Naive thymus-derived CD8-positive, alpha-beta T cell (primary cell): ENCODE measurements around the gene NRXN2. TPM values are rescaled to one million over a fixed set of nuclear protein-coding genes. Genes with fewer than 3 reads are reported as not detected.
"Not testable (repeated sequence)": the region's sequence is repeated elsewhere in the genome, so short reads cannot be mapped to it uniquely, and the experiment has no call there.

Experiments
- ATAC-seq, 2 donors: fragments of 150-1000 bp; cut with Tn5 transposase in 1 of 2; sonication (Bioruptor Pico), chemical (Tn5 transposase) in 1 of 2; 1 replicate in 1 of 2; 2 replicates in 1 of 2; pipeline ENCODE4 v1.10.0; 2021; ENCODE audit warnings: mild to moderate bottlenecking in 2 of 2, moderate library complexity in 2 of 2
- POLR2A ChIA-PET: fragments of 350-600 bp; sonication (Branson Sonifier 250); formaldehyde crosslinking; loops from one replicate; lab custom pipeline; 2021; ENCODE audit warnings: antibody characterized with exemption; lab: Charles Lee
- DNase-seq, 10 donors: peaks; one replicate each; pipeline versions ENCODE4 v3.0.0 to v3.0.0-alpha.2; 2020 to 2022
- H3K27ac Mint-ChIP-seq, 10 donors: one replicate each; pipeline ENCODE4 v1.8.0; 2020 to 2022; ENCODE audit warnings: mild to moderate bottlenecking in 10 of 10, mixed read lengths in 10 of 10, moderate library complexity in 4 of 10, inconsistent platforms in 1 of 10
- H3K27me3 Mint-ChIP-seq, 5 donors: one replicate each; pipeline ENCODE4 v1.8.0; 2021 to 2022; ENCODE audit warnings: mixed read lengths in 5 of 5
- H3K36me3 Mint-ChIP-seq, 3 donors: one replicate each; pipeline ENCODE4 v1.8.0; 2020 to 2022; ENCODE audit warnings: mixed read lengths in 3 of 3, mild to moderate bottlenecking in 2 of 3, inconsistent platforms in 1 of 3
- H3K4me1 Mint-ChIP-seq, 4 donors: one replicate each; pipeline ENCODE4 v1.8.0; 2021 to 2022; ENCODE audit warnings: mixed read lengths in 4 of 4
- H3K4me3 Mint-ChIP-seq, 10 donors: one replicate each; pipeline ENCODE4 v1.8.0; 2020 to 2022; ENCODE audit warnings: mild to moderate bottlenecking in 10 of 10, mixed read lengths in 10 of 10, moderate library complexity in 6 of 10, inconsistent platforms in 1 of 10
- H3K9me3 Mint-ChIP-seq, 9 donors: one replicate each; pipeline ENCODE4 v1.8.0; 2020 to 2022; ENCODE audit warnings: mixed read lengths in 9 of 9, mild to moderate bottlenecking in 3 of 9, inconsistent platforms in 1 of 9, moderate library complexity in 1 of 9
- polyA plus RNA-seq, 3 donors: library from polyadenylated mRNA; unstranded; fragments of 300-500 nt; fragmentation: Illumina TruSeq; gene quantifications; one replicate each; pipeline ENCODE4 v1.2.3, GENCODE V29; 2021
- total RNA-seq, 8 experiments: library from RNA in 2 of 8; stranded (reverse) in 2 of 8; gene quantifications; one replicate each; pipeline ENCODE4 v1.2.3 and lab custom pipeline; 2021 to 2026

NRXN2 gene
- total and polyA plus RNA-seq, 5 experiments from 2014 or later = 0.21 TPM; not detected in 4

- DNase-seq (no peak), ATAC-seq (no peak)
- no peak overlapping the region for H3K4me3 Mint-ChIP-seq
- peaks cover 0 to 9% (median 4%) of the 10 kb centered on the region in 5 donors for H3K27me3 Mint-ChIP-seq
- H3K4me1 Mint-ChIP-seq = peaks cover 0 to 1% (median 0%) of the 10 kb centered on the region in 4 donors
- POLR2A ChIA-PET = no interaction called here
- no peaks in the 10 kb centered on the region for H3K9me3 Mint-ChIP-seq
- peak overlapping the region in 1 of 10 donors; percentile 58 for H3K27ac Mint-ChIP-seq
- H3K36me3 Mint-ChIP-seq = no peaks in the 10 kb centered on the region
These were observed 123.2 kb downstream of the NRXN2 start for GRCh38 chr11:64599698-64600211.

- ATAC-seq (no peak), DNase-seq (peak in 1 of 10 donors; percentile 53)
- POLR2A ChIA-PET = no interaction called here
- Mint-ChIP-seq H3K27ac (no peak overlapping the region), H3K9me3 (no peaks in the 10 kb centered on the region), H3K27me3 (peaks cover 0 to 9% (median 1%) of the 10 kb centered on the region in 5 donors), H3K36me3 (no peaks in the 10 kb centered on the region), H3K4me3 (no peak overlapping the region), H3K4me1 (peaks cover 0 to 1% (median 0%) of the 10 kb centered on the region in 4 donors)
These were observed 124.0 kb downstream of the NRXN2 start for GRCh38 chr11:64598797-64599697.

GRCh38 chr11:64598106-64598796, 124.7 kb downstream of the NRXN2 start:
- DNase-seq (peak in 1 of 10 donors; percentile 19), ATAC-seq (no peak)
- Mint-ChIP-seq H3K27ac (no peak overlapping the region), H3K4me3 (no peak overlapping the region), H3K36me3 (no peaks in the 10 kb centered on the region), H3K27me3 (peaks cover 0 to 9% (median 1%) of the 10 kb centered on the region in 5 donors), H3K9me3 (no peaks in the 10 kb centered on the region), H3K4me1 (peaks cover 0 to 1% (median 0%) of the 10 kb centered on the region in 4 donors)
- POLR2A ChIA-PET = no interaction called here

GRCh38 chr11:64597671-64598101, 125.3 kb downstream of the NRXN2 start:
- Mint-ChIP-seq H3K27ac (no peak overlapping the region), H3K9me3 (no peaks in the 10 kb centered on the region), H3K27me3 (peaks cover 0 to 9% (median 1%) of the 10 kb centered on the region in 5 donors), H3K4me1 (peaks cover 0 to 1% (median 0%) of the 10 kb centered on the region in 4 donors), H3K36me3 (no peaks in the 10 kb centered on the region), H3K4me3 (no peak overlapping the region)
- POLR2A ChIA-PET = no interaction called here
- ATAC-seq (no peak), DNase-seq (peak in 1 of 10 donors; percentile 43)

- ATAC-seq, H3K36me3 Mint-ChIP-seq, POLR2A ChIA-PET: not testable (repeated sequence)
These were observed 127.1 kb downstream of the NRXN2 start for GRCh38 chr11:64595922-64596321.

GRCh38 chr11:64594159-64594939, 128.6 kb downstream of the NRXN2 start:
- H3K4me1 Mint-ChIP-seq = peaks cover 0 to 1% (median 0%) of the 10 kb centered on the region in 4 donors
- H3K27ac Mint-ChIP-seq = no peak overlapping the region
- ATAC-seq (no peak), DNase-seq (peak in 1 of 10 donors; percentile 9)
- POLR2A ChIA-PET = no interaction called here
- H3K4me3 Mint-ChIP-seq = no peak overlapping the region
- peaks cover 0 to 9% (median 3%) of the 10 kb centered on the region in 5 donors for H3K27me3 Mint-ChIP-seq
- no peaks in the 10 kb centered on the region for H3K36me3 Mint-ChIP-seq
- H3K9me3 Mint-ChIP-seq = peaks cover 0 to 3% (median 2%) of the 10 kb centered on the region in 9 donors

More at GRCh38 chr11:64595922-64596321, 127.1 kb downstream of the NRXN2 start:
- H3K4me3 Mint-ChIP-seq, H3K27me3 Mint-ChIP-seq, H3K9me3 Mint-ChIP-seq, DNase-seq, H3K27ac Mint-ChIP-seq, H3K4me1 Mint-ChIP-seq: not testable (repeated sequence)

GRCh38 chr11:64593156-64594105, 129.6 kb downstream of the NRXN2 start:
- Mint-ChIP-seq H3K27me3 (peaks cover 0 to 14% (median 4%) of the 10 kb centered on the region in 5 donors), H3K4me1 (peaks cover 0 to 1% (median 0%) of the 10 kb centered on the region in 4 donors), H3K27ac (no peak overlapping the region), H3K9me3 (peaks cover 0 to 12% (median 5%) of the 10 kb centered on the region in 9 donors), H3K36me3 (peaks cover 0 to 3% (median 0%) of the 10 kb centered on the region in 3 donors), H3K4me3 (no peak overlapping the region)
- POLR2A ChIA-PET = no interaction called here
- ATAC-seq = no peak
- peak in 1 of 10 donors; percentile 45 for DNase-seq

GRCh38 chr11:64592656-64593055, 130.3 kb downstream of the NRXN2 start:
- peaks cover 0 to 1% (median 0%) of the 10 kb centered on the region in 4 donors for H3K4me1 Mint-ChIP-seq
- no peak overlapping the region for H3K4me3 Mint-ChIP-seq
- POLR2A ChIA-PET = no interaction called here
- no peak overlapping the region for H3K27ac Mint-ChIP-seq
- peak in 1 of 10 donors; percentile 52 for DNase-seq
- H3K9me3 Mint-ChIP-seq = peaks cover 0 to 20% (median 11%) of the 10 kb centered on the region in 9 donors
- peaks cover 0 to 11% (median 0%) of the 10 kb centered on the region in 3 donors for H3K36me3 Mint-ChIP-seq
- no peak for ATAC-seq
- peaks cover 5 to 21% (median 8%) of the 10 kb centered on the region in 5 donors for H3K27me3 Mint-ChIP-seq

- Mint-ChIP-seq H3K4me3 (no peak overlapping the region), H3K27me3 (peaks cover 4 to 19% (median 6%) of the 10 kb centered on the region in 5 donors), H3K4me1 (no peaks in the 10 kb centered on the region), H3K36me3 (peaks cover 0 to 11% (median 0%) of the 10 kb centered on the region in 3 donors), H3K27ac (peak overlapping the region in 1 of 10 donors; percentile 53), H3K9me3 (peaks cover 0 to 22% (median 11%) of the 10 kb centered on the region in 9 donors)
- no peak for ATAC-seq
- no peak for DNase-seq
- POLR2A ChIA-PET = no interaction called here
These were observed 130.8 kb downstream of the NRXN2 start for GRCh38 chr11:64592234-64592615.

- no peaks in the 10 kb centered on the region for H3K4me1 Mint-ChIP-seq
- H3K4me3 Mint-ChIP-seq = no peak overlapping the region
- DNase-seq = peak in 1 of 10 donors; percentile 52
- H3K27me3 Mint-ChIP-seq = peaks cover 6 to 16% (median 6%) of the 10 kb centered on the region in 5 donors
- no peak for ATAC-seq
- peaks cover 0 to 22% (median 11%) of the 10 kb centered on the region in 9 donors for H3K9me3 Mint-ChIP-seq
- peaks cover 0 to 11% (median 0%) of the 10 kb centered on the region in 3 donors for H3K36me3 Mint-ChIP-seq
- H3K27ac Mint-ChIP-seq = no peak overlapping the region
- POLR2A ChIA-PET = no interaction called here
These were observed 131.5 kb downstream of the NRXN2 start for GRCh38 chr11:64591257-64592233.
